Liver (tissue), 3 donors: Measurements from ENCODE around the gene RNF19B.

Experiments
- JUND ChIP-seq, 2 donors: IDR thresholded peaks; 2 replicates each; pipeline ENCODE4 v1.6.1; 2016; ENCODE audit warnings: antibody characterized with exemption in 2 of 2
- TF ChIP-seq, protein P1 (sequence below): fragments of 150-350 bp; IDR thresholded peaks from 2 replicates; pipeline ENCODE4 v1.5.1; 2017; ENCODE audit warnings: improper control_type of control experiment, low read depth, low read length; ENCODE audit not compliant: missing input control
- TF ChIP-seq, protein P2 (sequence below): IDR thresholded peaks from 2 replicates; pipeline ENCODE4 v1.6.1; 2016; ENCODE audit warnings: antibody characterized with exemption, mild to moderate bottlenecking
- donor health status: healthy.
- donor health status: healthy.

DNA sequence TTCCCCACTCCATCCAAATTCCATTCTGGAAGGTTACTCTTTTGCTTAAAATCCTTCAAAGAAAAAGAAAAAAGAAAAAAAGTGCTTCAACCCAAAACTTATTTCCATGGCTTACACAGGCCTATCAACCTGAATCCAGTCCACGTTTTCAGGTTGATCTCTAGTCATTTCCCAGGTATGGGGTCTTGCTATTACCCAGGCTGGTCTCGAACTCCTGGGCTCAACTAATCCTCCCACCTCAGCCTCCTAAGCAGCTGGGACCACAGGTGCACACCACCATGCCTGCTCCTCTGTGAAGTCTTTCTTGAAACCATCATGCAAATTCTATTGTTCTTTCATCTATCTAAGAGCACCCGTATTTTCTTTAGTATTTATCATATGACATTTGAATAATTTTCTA lies 7.6 kb downstream of the RNF19B start:
- TF ChIP-seq, protein P1, sequence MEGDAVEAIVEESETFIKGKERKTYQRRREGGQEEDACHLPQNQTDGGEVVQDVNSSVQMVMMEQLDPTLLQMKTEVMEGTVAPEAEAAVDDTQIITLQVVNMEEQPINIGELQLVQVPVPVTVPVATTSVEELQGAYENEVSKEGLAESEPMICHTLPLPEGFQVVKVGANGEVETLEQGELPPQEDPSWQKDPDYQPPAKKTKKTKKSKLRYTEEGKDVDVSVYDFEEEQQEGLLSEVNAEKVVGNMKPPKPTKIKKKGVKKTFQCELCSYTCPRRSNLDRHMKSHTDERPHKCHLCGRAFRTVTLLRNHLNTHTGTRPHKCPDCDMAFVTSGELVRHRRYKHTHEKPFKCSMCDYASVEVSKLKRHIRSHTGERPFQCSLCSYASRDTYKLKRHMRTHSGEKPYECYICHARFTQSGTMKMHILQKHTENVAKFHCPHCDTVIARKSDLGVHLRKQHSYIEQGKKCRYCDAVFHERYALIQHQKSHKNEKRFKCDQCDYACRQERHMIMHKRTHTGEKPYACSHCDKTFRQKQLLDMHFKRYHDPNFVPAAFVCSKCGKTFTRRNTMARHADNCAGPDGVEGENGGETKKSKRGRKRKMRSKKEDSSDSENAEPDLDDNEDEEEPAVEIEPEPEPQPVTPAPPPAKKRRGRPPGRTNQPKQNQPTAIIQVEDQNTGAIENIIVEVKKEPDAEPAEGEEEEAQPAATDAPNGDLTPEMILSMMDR = no peak
- TF ChIP-seq JUND (IDR thresholded peaks at IDR 0.05) = no peak
- TF ChIP-seq, protein P2, sequence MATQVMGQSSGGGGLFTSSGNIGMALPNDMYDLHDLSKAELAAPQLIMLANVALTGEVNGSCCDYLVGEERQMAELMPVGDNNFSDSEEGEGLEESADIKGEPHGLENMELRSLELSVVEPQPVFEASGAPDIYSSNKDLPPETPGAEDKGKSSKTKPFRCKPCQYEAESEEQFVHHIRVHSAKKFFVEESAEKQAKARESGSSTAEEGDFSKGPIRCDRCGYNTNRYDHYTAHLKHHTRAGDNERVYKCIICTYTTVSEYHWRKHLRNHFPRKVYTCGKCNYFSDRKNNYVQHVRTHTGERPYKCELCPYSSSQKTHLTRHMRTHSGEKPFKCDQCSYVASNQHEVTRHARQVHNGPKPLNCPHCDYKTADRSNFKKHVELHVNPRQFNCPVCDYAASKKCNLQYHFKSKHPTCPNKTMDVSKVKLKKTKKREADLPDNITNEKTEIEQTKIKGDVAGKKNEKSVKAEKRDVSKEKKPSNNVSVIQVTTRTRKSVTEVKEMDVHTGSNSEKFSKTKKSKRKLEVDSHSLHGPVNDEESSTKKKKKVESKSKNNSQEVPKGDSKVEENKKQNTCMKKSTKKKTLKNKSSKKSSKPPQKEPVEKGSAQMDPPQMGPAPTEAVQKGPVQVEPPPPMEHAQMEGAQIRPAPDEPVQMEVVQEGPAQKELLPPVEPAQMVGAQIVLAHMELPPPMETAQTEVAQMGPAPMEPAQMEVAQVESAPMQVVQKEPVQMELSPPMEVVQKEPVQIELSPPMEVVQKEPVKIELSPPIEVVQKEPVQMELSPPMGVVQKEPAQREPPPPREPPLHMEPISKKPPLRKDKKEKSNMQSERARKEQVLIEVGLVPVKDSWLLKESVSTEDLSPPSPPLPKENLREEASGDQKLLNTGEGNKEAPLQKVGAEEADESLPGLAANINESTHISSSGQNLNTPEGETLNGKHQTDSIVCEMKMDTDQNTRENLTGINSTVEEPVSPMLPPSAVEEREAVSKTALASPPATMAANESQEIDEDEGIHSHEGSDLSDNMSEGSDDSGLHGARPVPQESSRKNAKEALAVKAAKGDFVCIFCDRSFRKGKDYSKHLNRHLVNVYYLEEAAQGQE = no peak
